ENCODE results near the gene OR10P1. TPM values are rescaled to one million over a fixed set of nuclear protein-coding genes. Genes with fewer than 3 reads are reported as not detected.
"Not testable (repeated sequence)": the region's sequence is repeated elsewhere in the genome, so short reads cannot be mapped to it uniquely, and the experiment has no call there.

The OR10P1 gene
- polyA plus RNA-seq (2011; rRNA removed): not detected in 2 replicates
- not detected in 2 replicates for polyA plus RNA-seq (2012; cell fraction: cytosol; rRNA removed)
- not detected in 2 replicates for polyA plus RNA-seq (2012; cell fraction: nucleus; rRNA removed)
- not detected in 3 replicates for polyA plus RNA-seq (2017; fragmentation: RNase III; extraction: RNeasy Plus Mini Kit Qiagen cat#74134 plus additional on column Dnase treatment)
- polyA minus RNA-seq (2011; rRNA and poly(A)+ RNA removed): not detected in 2 replicates

GRCh38 chr12:55636853-55637252 lies at the start of gene OR10P1:
TSS of gene OR10P1 (plus strand) at chr12:55636892. CDS start at chr12:55636892, 0 bp downstream.
- Histone ChIP-seq H3K4me1 (no peaks in the 10 kb centered on the region), H3K4me3 (no peak within 1 kb of the TSS), H3K4me2 (no peak within 1 kb of the TSS), H3K27ac (no peak within 1 kb of the TSS), H3K9me3 (no peaks in the 10 kb centered on the region)
- ChIA-PET CTCF (interaction anchor here (0.6 to 1.1 kb wide), 4 partner anchors 17 to 601 kb away, joined by 3 to 6 read pairs (median 3); a partner anchor contains a TSS), POLR2A (no interaction called here)
- DNase-seq (ENCODE audit: low read depth in 1 of 2, low spot score in 1 of 2): no peak
- ATAC-seq: no peak; a peak in 3 of 6 replicates
- WGBS (ENCODE audit: missing lambda C conversion rate): 37% methylated on average over 6 of the region's 6 CpGs
- TF ChIP-seq HDAC2 (IDR thresholded peaks at IDR 0.05) (no peak), BHLHE40 (IDR thresholded peaks at IDR 0.05; ENCODE audit: low read depth, low read length) (no peak), HOXB5 (CRISPR knock-in tag; IDR thresholded peaks at IDR 0.05) (no peak), BCL3 (IDR thresholded peaks at IDR 0.05) (no peak), NFE2L2 (conservative IDR thresholded peaks at IDR 0.05; ENCODE audit: low read length) (no peak), ZSCAN20 (CRISPR knock-in tag; IDR thresholded peaks at IDR 0.05) (no peak), MYC (IDR thresholded peaks at IDR 0.05; ENCODE audit: borderline replicate concordance, low read length) (no peak), HEYL (CRISPR knock-in tag; IDR thresholded peaks at IDR 0.05) (no peak)
- FAIRE-seq: no peak

GRCh38 chr12:55590152-55590551 lies 46.5 kb upstream of the OR10P1 start:
- H3K4me1 ChIP-seq; POLR2A ChIA-PET; DNase-seq (ENCODE audit: low read depth in 1 of 2, low spot score in 1 of 2); H3K9me3 ChIP-seq; H3K4me2 ChIP-seq; H3K4me3 ChIP-seq; ATAC-seq; H3K27ac ChIP-seq; FAIRE-seq: not testable (repeated sequence)
- CTCF ChIA-PET: interaction anchor here (1.7 kb wide), 1 partner anchor 29 kb away, joined by 5 read pairs; no protein-coding TSS in a partner anchor
- 46% methylated on average over 8 of the region's 12 CpGs for WGBS (ENCODE audit: missing lambda C conversion rate)

GRCh38 chr12:55607821-55608594 lies 28.7 kb upstream of the OR10P1 start:
- DNase-seq (ENCODE audit: low read depth in 1 of 2, low spot score in 1 of 2): no peak
- ATAC-seq: no peak
- TF ChIP-seq KDM1A (IDR thresholded peaks at IDR 0.05; ENCODE audit: low read depth): no peak
- no peak for TF ChIP-seq EHMT2 (IDR thresholded peaks at IDR 0.05; ENCODE audit: low read depth)
- TF ChIP-seq ZC3H11A (IDR thresholded peaks at IDR 0.05): no peak
- no peak for TF ChIP-seq MYC (IDR thresholded peaks at IDR 0.05; ENCODE audit: borderline replicate concordance, low read length)
- TF ChIP-seq FOSB (CRISPR knock-in tag; IDR thresholded peaks at IDR 0.05): no peak
- TF ChIP-seq MAX (IDR thresholded peaks at IDR 0.05): no peak
- TF ChIP-seq PBX3 (IDR thresholded peaks at IDR 0.05): no peak
- no peak for TF ChIP-seq FOSL2 (IDR thresholded peaks at IDR 0.05)
- TF ChIP-seq FOSL2 (CRISPR knock-in tag; IDR thresholded peaks at IDR 0.05): no peak
- TF ChIP-seq REST (IDR thresholded peaks at IDR 0.05): no peak
- TF ChIP-seq MAZ (IDR thresholded peaks at IDR 0.05; ENCODE audit: borderline replicate concordance, low read depth, low read length): no peak
- CTCF ChIA-PET: interaction anchor here (0.9 to 3.5 kb wide), 2 partner anchors 12 to 419 kb away, joined by 3 to 12 read pairs; no protein-coding TSS in a partner anchor
- no peak overlapping the region for H3K27ac ChIP-seq
- no peaks in the 10 kb centered on the region for H3K4me1 ChIP-seq
- H3K4me2 ChIP-seq: no peak overlapping the region
- no peak overlapping the region for H3K4me3 ChIP-seq
- POLR2A ChIA-PET: no interaction called here
- no peaks in the 10 kb centered on the region for H3K9me3 ChIP-seq
- WGBS (ENCODE audit: missing lambda C conversion rate): 31% methylated on average over 8 of the region's 8 CpGs
- FAIRE-seq: no peak
